Colonic mucosa (tissue), 4 donors: ENCODE data around the gene MYO9A. TPM values are rescaled to one million over a fixed set of nuclear protein-coding genes. Genes with fewer than 3 reads are reported as not detected.
A peak's percentile ranks its signal among the peaks of the same experiment; 100 is the strongest.

Source experiments
- DNase-seq: peaks from one replicate; pipeline ENCODE4 v3.0.0-alpha.2; 2020
- H3K27ac ChIP-seq: fragments of 200-600 bp; one replicate; pipeline ENCODE4 v1.8.0; 2021
- H3K27me3 ChIP-seq: fragments of 200-600 bp; one replicate; pipeline ENCODE4 v1.8.0; 2021
- H3K36me3 ChIP-seq: fragments of 200-600 bp; one replicate; pipeline ENCODE4 v1.8.0; 2021
- H3K4me1 ChIP-seq: fragments of 200-600 bp; one replicate; pipeline ENCODE4 v1.8.0; 2021; ENCODE audit warnings: mild to moderate bottlenecking
- H3K4me3 ChIP-seq: fragments of 200-600 bp; one replicate; pipeline ENCODE4 v1.8.0; 2021
- H3K9ac ChIP-seq, 2 donors: one replicate each; pipeline ENCODE4 v1.7.0; 2013; ENCODE audit warnings: control low read depth in 2 of 2, low read depth in 2 of 2, low read length in 2 of 2
- H3K9me3 ChIP-seq: fragments of 200-600 bp; one replicate; pipeline ENCODE4 v1.8.0; 2021
- CTCF ChIP-seq: fragments of 200-600 bp; IDR thresholded peaks from one replicate; pipeline ENCODE4 v1.8.0; 2022; ENCODE audit warnings: antibody characterized with exemption, mild to moderate bottlenecking
- intact Hi-C: fragments of 100-400 bp; cut with DNase I; formaldehyde crosslinking; loops from one replicate; pipeline ENCODE4 v1.14.1; 2022
- total RNA-seq, 2 donors: library from RNA; stranded (reverse); fragmentation: NEBNext Ultra II Directional in 1 of 2; extraction: Animal tissue kit (Norgen Biotek cat#: 25700) in 1 of 2; gene quantifications; one replicate each; pipeline ENCODE4 v1.2.1, GENCODE V29; 2021
- donor health status: healthy.
- donor health status: DM: no; HTN: no; CAD: no.
- donor health status: DM: no; HTN: no; CAD: no.

MYO9A gene
- total RNA-seq, 2 donors from 2014 or later = 27.5 to 34.3 TPM

- Histone ChIP-seq H3K4me1 (no peaks in the 10 kb centered on the region), H3K4me3 (no peak overlapping the region), H3K27me3 (no peaks in the 10 kb centered on the region), H3K27ac (no peak overlapping the region), H3K9me3 (no peaks in the 10 kb centered on the region), H3K36me3 (no peaks in the 10 kb centered on the region), H3K9ac (no peak overlapping the region)
- DNase-seq = no peak
- no peak for TF ChIP-seq CTCF
- intact Hi-C loops = no loop called here
These were observed 6.3 kb upstream of the MYO9A start for GRCh38 chr15:72124218-72124617.

GRCh38 chr15:72117486-72118016 is 399 bp downstream of the MYO9A start:
- TF ChIP-seq CTCF = no peak
- H3K4me3 ChIP-seq = peak overlapping the region; percentile 62
- peak; percentile 70 for DNase-seq
- no peaks in the 10 kb centered on the region for H3K36me3 ChIP-seq
- H3K9ac ChIP-seq = peak overlapping the region; percentile 69 to 87
- peak overlapping the region; percentile 86 for H3K27ac ChIP-seq
- H3K9me3 ChIP-seq = no peaks in the 10 kb centered on the region
- H3K4me1 ChIP-seq = no peaks in the 10 kb centered on the region
- no peaks in the 10 kb centered on the region for H3K27me3 ChIP-seq
- intact Hi-C loops = no loop called here

- H3K4me1 ChIP-seq = no peaks in the 10 kb centered on the region
These were observed 1.0 kb downstream of the MYO9A start for GRCh38 chr15:72116731-72117485.

GRCh38 chr15:72113347-72114031 is 4.5 kb downstream of the MYO9A start:
- H3K4me1 ChIP-seq = no peaks in the 10 kb centered on the region

More at GRCh38 chr15:72116731-72117485, 1.0 kb downstream of the MYO9A start:
- no peaks in the 10 kb centered on the region for H3K36me3 ChIP-seq
- H3K27ac ChIP-seq = peak overlapping the region; percentile 86
- H3K9me3 ChIP-seq = no peaks in the 10 kb centered on the region
- peak overlapping the region; percentile 62 for H3K4me3 ChIP-seq
- intact Hi-C loops = no loop called here
- no peaks in the 10 kb centered on the region for H3K27me3 ChIP-seq
- no peak for DNase-seq
- no peak for TF ChIP-seq CTCF
- H3K9ac ChIP-seq = peak overlapping the region; percentile 69 to 87

GRCh38 chr15:72112805-72113204 is 5.1 kb downstream of the MYO9A start:
- DNase-seq = no peak
- H3K4me3 ChIP-seq = no peak overlapping the region
- intact Hi-C loops = no loop called here
- no peaks in the 10 kb centered on the region for H3K36me3 ChIP-seq
- H3K9me3 ChIP-seq = no peaks in the 10 kb centered on the region
- H3K9ac ChIP-seq = no peak overlapping the region
- TF ChIP-seq CTCF = no peak
- no peaks in the 10 kb centered on the region for H3K27me3 ChIP-seq
- no peak overlapping the region for H3K27ac ChIP-seq
- H3K4me1 ChIP-seq = no peaks in the 10 kb centered on the region

More at GRCh38 chr15:72113347-72114031, 4.5 kb downstream of the MYO9A start:
- H3K9me3 ChIP-seq = no peaks in the 10 kb centered on the region
- intact Hi-C loops = no loop called here
- H3K27me3 ChIP-seq = no peaks in the 10 kb centered on the region
- no peak overlapping the region for H3K9ac ChIP-seq
- no peaks in the 10 kb centered on the region for H3K36me3 ChIP-seq
- DNase-seq = no peak
- TF ChIP-seq CTCF = no peak
- no peak overlapping the region for H3K27ac ChIP-seq
- no peak overlapping the region for H3K4me3 ChIP-seq
